Breast epithelium (tissue), 3 donors: ENCODE measurements around the gene TMIE.

Experiments used
- CTCF ChIP-seq, 3 donors: fragments of 450-650 bp; IDR thresholded peaks; one replicate each; pipeline ENCODE4 v1.5.1; 2016 to 2017; ENCODE audit warnings: antibody characterized with exemption in 3 of 3, mild to moderate bottlenecking in 3 of 3, moderate library complexity in 3 of 3
- POLR2A ChIP-seq: fragments of 450-650 bp; IDR thresholded peaks from one replicate; pipeline ENCODE4 v1.6.1; 2016; ENCODE audit warnings: antibody characterized with exemption, mild to moderate bottlenecking, moderate library complexity

- TF ChIP-seq CTCF (IDR thresholded peaks at IDR 0.05) = no peak
- TF ChIP-seq POLR2A = no peak
These were observed 24.6 kb downstream of the TMIE start for GRCh38 chr3:46725621-46726314.
